ENCODE results near the gene ATP13A2. TPM values are rescaled to one million over a fixed set of nuclear protein-coding genes. Genes with fewer than 3 reads are reported as not detected.

The ATP13A2 gene
- total and polyA plus RNA-seq, 2 donors from 2014 or later, result 23.8 to 38.6 TPM

- FAIRE-seq (no peak), DNase-seq (no peak)
- H3K4me3 ChIP-seq (ENCODE audit: low read length in 3 of 3), result no peak overlapping the region
- TF ChIP-seq CTCF (IDR thresholded peaks at IDR 0.05; ENCODE audit: borderline replicate concordance, extremely low read depth, insufficient read depth), result no peak
- intact Hi-C loops (cut with DNase I), result loop anchor here (10.0 kb wide), 1 partner anchor 65 kb away; no protein-coding TSS in a partner anchor
- no peak overlapping the region for H3K27ac ChIP-seq (ENCODE audit: low read depth in 2 of 2, low read length in 2 of 2)
- H3K9ac ChIP-seq (ENCODE audit: low read length in 3 of 3), result no peak overlapping the region
- no peaks in the 10 kb centered on the region for H3K4me1 ChIP-seq (ENCODE audit: control insufficient read depth in 2 of 3, insufficient read depth in 2 of 3, low read depth in 1 of 3, low read length in 3 of 3)
- H3K36me3 ChIP-seq (ENCODE audit: control insufficient read depth in 2 of 3, insufficient read depth in 3 of 3, low read length in 3 of 3), result peaks cover 7 to 27% (median 12%) of the 10 kb centered on the region in 3 donors
- H3K27me3 ChIP-seq (ENCODE audit: control insufficient read depth, insufficient read depth, low read length), result no peaks in the 10 kb centered on the region
- no peaks in the 10 kb centered on the region for H3K9me3 ChIP-seq (ENCODE audit: control insufficient read depth in 2 of 3, insufficient read depth in 1 of 3, low read length in 3 of 3)
Measured at GRCh38 chr1:17040135-17040534, 28.4 kb upstream of the ATP13A2 start.

GRCh38 chr1:17039522-17039921 is 27.8 kb upstream of the ATP13A2 start:
- Histone ChIP-seq H3K27me3 (ENCODE audit: control insufficient read depth, insufficient read depth, low read length) (no peaks in the 10 kb centered on the region), H3K36me3 (ENCODE audit: control insufficient read depth in 2 of 3, insufficient read depth in 3 of 3, low read length in 3 of 3) (peaks cover 7 to 27% (median 12%) of the 10 kb centered on the region in 3 donors), H3K9me3 (ENCODE audit: control insufficient read depth in 2 of 3, insufficient read depth in 1 of 3, low read length in 3 of 3) (no peaks in the 10 kb centered on the region), H3K9ac (ENCODE audit: low read length in 3 of 3) (no peak overlapping the region), H3K4me1 (ENCODE audit: control insufficient read depth in 2 of 3, insufficient read depth in 2 of 3, low read depth in 1 of 3, low read length in 3 of 3) (no peaks in the 10 kb centered on the region), H3K4me3 (ENCODE audit: low read length in 3 of 3) (no peak overlapping the region), H3K27ac (ENCODE audit: low read depth in 2 of 2, low read length in 2 of 2) (no peak overlapping the region)
- FAIRE-seq (no peak), DNase-seq (no peak)
- TF ChIP-seq CTCF (IDR thresholded peaks at IDR 0.05; ENCODE audit: borderline replicate concordance, extremely low read depth, insufficient read depth), result no peak
- intact Hi-C loops (cut with DNase I), result no loop called here

GRCh38 chr1:17033481-17033880 is 21.8 kb upstream of the ATP13A2 start:
- Histone ChIP-seq H3K36me3 (ENCODE audit: control insufficient read depth in 2 of 3, insufficient read depth in 3 of 3, low read length in 3 of 3) (peaks cover 0 to 23% (median 18%) of the 10 kb centered on the region in 3 donors), H3K27ac (ENCODE audit: low read depth in 2 of 2, low read length in 2 of 2) (no peak overlapping the region), H3K4me1 (ENCODE audit: control insufficient read depth in 2 of 3, insufficient read depth in 2 of 3, low read depth in 1 of 3, low read length in 3 of 3) (no peaks in the 10 kb centered on the region), H3K27me3 (ENCODE audit: control insufficient read depth, insufficient read depth, low read length) (no peaks in the 10 kb centered on the region), H3K9ac (ENCODE audit: low read length in 3 of 3) (no peak overlapping the region), H3K4me3 (ENCODE audit: low read length in 3 of 3) (no peak overlapping the region), H3K9me3 (ENCODE audit: control insufficient read depth in 2 of 3, insufficient read depth in 1 of 3, low read length in 3 of 3) (no peaks in the 10 kb centered on the region)
- DNase-seq (no peak), FAIRE-seq (no peak)
- TF ChIP-seq CTCF (IDR thresholded peaks at IDR 0.05; ENCODE audit: borderline replicate concordance, extremely low read depth, insufficient read depth), result no peak
- intact Hi-C loops (cut with DNase I), result no loop called here

GRCh38 chr1:17032741-17033140 is 21.0 kb upstream of the ATP13A2 start:
- no peak for FAIRE-seq
- intact Hi-C loops (cut with DNase I), result no loop called here
- Histone ChIP-seq H3K27ac (ENCODE audit: low read depth in 2 of 2, low read length in 2 of 2) (no peak overlapping the region), H3K9ac (ENCODE audit: low read length in 3 of 3) (no peak overlapping the region), H3K4me1 (ENCODE audit: control insufficient read depth in 2 of 3, insufficient read depth in 2 of 3, low read depth in 1 of 3, low read length in 3 of 3) (no peaks in the 10 kb centered on the region), H3K27me3 (ENCODE audit: control insufficient read depth, insufficient read depth, low read length) (no peaks in the 10 kb centered on the region), H3K36me3 (ENCODE audit: control insufficient read depth in 2 of 3, insufficient read depth in 3 of 3, low read length in 3 of 3) (peaks cover 2 to 23% (median 22%) of the 10 kb centered on the region in 3 donors), H3K9me3 (ENCODE audit: control insufficient read depth in 2 of 3, insufficient read depth in 1 of 3, low read length in 3 of 3) (no peaks in the 10 kb centered on the region), H3K4me3 (ENCODE audit: low read length in 3 of 3) (no peak overlapping the region)
- TF ChIP-seq CTCF (IDR thresholded peaks at IDR 0.05; ENCODE audit: borderline replicate concordance, extremely low read depth, insufficient read depth), result no peak
- DNase-seq, result no peak
